Endothelial cell of umbilical vein (primary cell): ENCODE measurements around the gene PDE1C. TPM values are rescaled to one million over a fixed set of nuclear protein-coding genes. Genes with fewer than 3 reads are reported as not detected.

ENCODE experiments used
- BruUV-seq: library from RNA; stranded (reverse); fragments of 400-500 nt; replicated peaks from 2 replicates; lab custom pipeline; 2021; lab: Mats Ljungman, UMichigan
- CTCF ChIA-PET: fragments of 300-600, 350-600 bp; sonication (Branson Sonifier 250); formaldehyde crosslinking; loops from one replicate; lab custom pipeline; 2021; ENCODE audit warnings: antibody characterized with exemption, inconsistent platforms; lab: Charles Lee
- POLR2A ChIA-PET: fragments of 300-600, 350-600 bp; sonication (Branson Sonifier 250); formaldehyde crosslinking; loops from one replicate; lab custom pipeline; 2021; ENCODE audit warnings: antibody characterized with exemption, inconsistent platforms; lab: Charles Lee
- DNase-seq: peaks from one replicate; pipeline ENCODE4 v3.0.0-alpha.2; 2011; ENCODE audit warnings: low read depth, low spot score
- FAIRE-seq: peaks from 2 replicates; lab custom pipeline; 2011; peaks lifted over from hg19 to GRCh38; lab: Jason Lieb, UNC
- H2AFZ ChIP-seq: 2 replicates; pipeline ENCODE4 v1.6.0; 2012; ENCODE audit warnings: low read depth, low read length, control low read depth, inconsistent platforms
- H3K27ac ChIP-seq: 2 replicates; pipeline ENCODE4 v1.5.1; 2011; ENCODE audit warnings: low read depth, mild to moderate bottlenecking, control low read depth, low read length, moderate library complexity; ENCODE audit not compliant: insufficient read depth
- H3K27me3 ChIP-seq, 2 experiments: 2 replicates each; pipeline versions ENCODE4 v1.6.0 to v1.6.1; 2011; ENCODE audit warnings: low read length in 2 of 2, mixed read lengths in 1 of 2; ENCODE audit not compliant: control insufficient read depth in 2 of 2, insufficient read depth in 2 of 2
- H3K36me3 ChIP-seq, 2 experiments: 2 replicates in 1 of 2; 3 replicates in 1 of 2; pipeline ENCODE4 v1.5.1; 2011; ENCODE audit warnings: low read length in 2 of 2, mild to moderate bottlenecking in 1 of 2, moderate library complexity in 1 of 2; ENCODE audit not compliant: control insufficient read depth in 2 of 2, insufficient read depth in 2 of 2; ENCODE audit errors: extremely low read depth in 1 of 2
- H3K4me1 ChIP-seq: 3 replicates; pipeline ENCODE4 v1.5.1; 2011; ENCODE audit warnings: mild to moderate bottlenecking, low read length; ENCODE audit not compliant: control insufficient read depth, insufficient read depth; ENCODE audit errors: extremely low read depth
- H3K4me2 ChIP-seq: 2 replicates; pipeline ENCODE4 v1.6.1; 2011; ENCODE audit warnings: low read length, control low read depth, mixed read lengths; ENCODE audit not compliant: insufficient read depth
- H3K4me3 ChIP-seq, 3 experiments: fragments of 200-600 bp in 1 of 3; sonication (generic), shearing (Covaris generic) in 1 of 3; replicated peaks in 1 of 3; 2 replicates each; pipeline ENCODE4 v1.5.1; 2011 to 2016; ENCODE audit warnings: control low read depth in 3 of 3, low read length in 3 of 3, mild to moderate bottlenecking in 2 of 3, inconsistent platforms in 1 of 3, low read depth in 1 of 3, moderate library complexity in 1 of 3; ENCODE audit not compliant: insufficient read depth in 1 of 3
- H3K79me2 ChIP-seq: 2 replicates; pipeline ENCODE4 v1.6.0; 2012; ENCODE audit warnings: low read length, inconsistent platforms; ENCODE audit not compliant: control insufficient read depth, insufficient read depth
- H3K9ac ChIP-seq: replicated peaks from 2 replicates; pipeline ENCODE3; 2011; ENCODE audit warnings: low read length, control low read depth; ENCODE audit not compliant: insufficient read depth; ENCODE audit errors: extremely low read depth
- H3K9me1 ChIP-seq: replicated peaks from 3 replicates; pipeline ENCODE4 v1.6.0; 2011; ENCODE audit warnings: mild to moderate bottlenecking, low read length; ENCODE audit not compliant: control insufficient read depth, insufficient read depth; ENCODE audit errors: extremely low read depth
- H3K9me3 ChIP-seq: replicated peaks from 2 replicates; pipeline ENCODE4 v1.5.1; 2012; ENCODE audit warnings: low read length, inconsistent platforms; ENCODE audit not compliant: control insufficient read depth, insufficient read depth
- H4K20me1 ChIP-seq: replicated peaks from 2 replicates; pipeline ENCODE3; 2011; ENCODE audit warnings: mild to moderate bottlenecking, low read length; ENCODE audit not compliant: control insufficient read depth, insufficient read depth; ENCODE audit errors: extremely low read depth
- CTCF ChIP-seq, 2 donors: IDR thresholded peaks; 1 replicate in 1 of 2; 2 replicates in 1 of 2; pipeline ENCODE4 v1.5.1; 2011; ENCODE audit warnings: low read length in 2 of 2, mild to moderate bottlenecking in 2 of 2, moderate library complexity in 2 of 2, control low read depth in 1 of 2, inconsistent platforms in 1 of 2, low read depth in 1 of 2; ENCODE audit not compliant: insufficient read depth in 1 of 2; ENCODE audit errors: extremely low read depth in 1 of 2
- EZH2 ChIP-seq: IDR thresholded peaks from 2 replicates; pipeline ENCODE4 v1.6.1; 2012; ENCODE audit warnings: borderline replicate concordance, low read depth, mild to moderate bottlenecking, moderate library complexity, low read length, inconsistent platforms; ENCODE audit not compliant: severe bottlenecking
- FOS ChIP-seq: IDR thresholded peaks from 2 replicates; pipeline ENCODE4 v1.6.1; 2011; ENCODE audit warnings: mild to moderate bottlenecking, low read length, moderate library complexity, borderline replicate concordance; ENCODE audit not compliant: insufficient read depth
- GATA2 ChIP-seq: IDR thresholded peaks from 2 replicates; pipeline ENCODE4 v1.7.0; 2011; ENCODE audit warnings: low read depth, mild to moderate bottlenecking, moderate library complexity, mixed read lengths, low read length; ENCODE audit not compliant: insufficient read length, insufficient read depth
- JUN ChIP-seq: IDR thresholded peaks from 2 replicates; pipeline ENCODE4 v1.6.1; 2011; ENCODE audit warnings: borderline replicate concordance, low read depth; ENCODE audit not compliant: insufficient read length, insufficient read depth
- MAX ChIP-seq: IDR thresholded peaks from 2 replicates; pipeline ENCODE4 v1.6.1; 2011; ENCODE audit not compliant: insufficient read depth, insufficient read length
- MYC ChIP-seq: IDR thresholded peaks from one replicate; pipeline ENCODE4 v1.6.1; 2011; ENCODE audit warnings: mild to moderate bottlenecking, low read depth, low read length
- POLR2A ChIP-seq: IDR thresholded peaks from 2 replicates; pipeline ENCODE4 v1.6.1; 2012; ENCODE audit warnings: low read depth, mild to moderate bottlenecking, control low read depth, low read length
- POLR2AphosphoS5 ChIP-seq: IDR thresholded peaks from 2 replicates; pipeline ENCODE4 v1.6.1; 2012; ENCODE audit warnings: low read depth, mild to moderate bottlenecking, control low read depth, low read length, moderate library complexity; ENCODE audit not compliant: insufficient read depth
- dilution Hi-C: fragments of 300-500 bp; cut with MboI; formaldehyde crosslinking; loops from one replicate; pipeline ENCODE4 v1.15.0; 2019; ENCODE audit warnings: low sequenced_read_pairs; ENCODE audit not compliant: extremely low pct_ligation_motif_present
- intact Hi-C: fragments of 100-400 bp; cut with micrococcal nuclease; formaldehyde crosslinking; loops from one replicate; pipeline ENCODE4 v1.10.0; 2022
- polyA plus RNA-seq, 4 experiments: library from polyadenylated mRNA; depleted of rRNA in 3 of 4; stranded (reverse) in 3 of 4; unstranded in 1 of 4; fragments of >200 nt; gene quantifications; 2 replicates each; pipeline versions ENCODE4 v1.2.1 to v1.2.3, GENCODE V29; 2011 to 2012; ENCODE audit warnings: missing spikeins in 1 of 4
- total RNA-seq: library from RNA; stranded (reverse); gene quantifications from 2 replicates; pipeline ENCODE4 v1.2.3, GENCODE V29; 2021

PDE1C gene
- total and polyA plus RNA-seq, 2 donors (not counting 3 experiments of a cell fraction or from before 2014, with no cell fraction given), result 0.90 to 3.1 TPM

DNA sequence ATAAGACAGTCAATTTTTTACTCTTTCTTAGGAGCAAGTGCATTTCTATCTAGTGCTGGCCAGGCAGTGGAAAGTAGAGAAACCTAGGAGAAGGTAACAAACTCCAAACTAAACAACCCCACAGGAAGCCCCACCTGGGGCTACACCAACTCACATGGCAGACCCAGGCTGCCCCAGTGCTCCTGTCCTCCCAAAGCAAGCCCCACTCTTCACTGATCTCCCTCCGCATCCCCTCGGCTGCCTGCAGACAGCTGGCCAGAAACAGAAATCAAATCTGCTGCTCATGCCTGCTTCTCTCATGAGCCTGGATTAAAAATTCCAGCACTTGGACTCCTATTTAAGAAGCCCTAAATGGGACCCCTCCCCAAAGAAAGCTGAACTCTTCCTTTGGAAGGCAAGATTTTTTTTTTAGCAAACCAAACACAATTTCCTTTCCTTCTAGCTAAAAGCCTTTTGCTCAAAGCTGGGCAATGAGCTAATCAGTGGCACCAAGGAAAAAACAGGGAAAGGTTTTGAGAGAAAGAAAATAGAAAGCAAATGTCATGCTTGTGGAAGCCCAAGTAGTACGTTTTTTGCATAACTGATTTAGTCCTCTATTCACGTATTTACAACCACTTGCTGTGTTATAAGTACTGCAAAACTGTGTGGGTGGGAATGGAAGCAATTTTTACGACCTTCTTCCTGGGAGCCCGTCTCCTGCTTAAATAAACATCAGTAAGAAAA is 10.8 kb downstream of the PDE1C start:
- Histone ChIP-seq H3K27me3 (no peaks in the 10 kb centered on the region), H3K9ac (no peak overlapping the region), H3K27ac (no peak overlapping the region), H3K36me3 (no peaks in the 10 kb centered on the region), H3K9me1 (no peaks in the 10 kb centered on the region), H3K79me2 (no peaks in the 10 kb centered on the region), H3K4me3 (no peak overlapping the region), H3K9me3 (no peaks in the 10 kb centered on the region), H3K4me1 (no peaks in the 10 kb centered on the region), H2AFZ (no peak overlapping the region), H3K4me2 (no peak overlapping the region), H4K20me1 (no peaks in the 10 kb centered on the region)
- POLR2A ChIA-PET, result no interaction called here
- dilution Hi-C loops, result no loop called here
- FAIRE-seq (no peak), DNase-seq (no peak)
- no TSS peak for BruUV-seq
- CTCF ChIA-PET, result interaction anchor here (1.0 to 6.2 kb wide), 7 partner anchors 9 to 277 kb away, joined by 3 to 67 read pairs (median 4); no protein-coding TSS in a partner anchor
- intact Hi-C loops, result no loop called here
- no peak for TF ChIP-seq POLR2A
- TF ChIP-seq CTCF (IDR thresholded peaks at IDR 0.05; ENCODE audit: extremely low read depth in 1 of 2, insufficient read depth in 1 of 2, low read depth in 1 of 2, low read length in 2 of 2), result no peak
- TF ChIP-seq MAX, result no peak
- no peak for TF ChIP-seq EZH2
- TF ChIP-seq POLR2AphosphoS5, result no peak
- TF ChIP-seq JUN, result no peak
- no peak for TF ChIP-seq MYC
- no peak for TF ChIP-seq GATA2
- TF ChIP-seq FOS, result no peak
